Measurements from ENCODE around the gene SAMSN1. TPM values are rescaled to one million over a fixed set of nuclear protein-coding genes. Genes with fewer than 3 reads are reported as not detected.

Gene SAMSN1
- total and polyA plus RNA-seq, 9 donors: 1.3 to 8.0 (median 2.0) TPM

- H3K4me3 ChIP-seq: no peak overlapping the region
- no peak overlapping the region for H3K27ac ChIP-seq
- 84 to 91% (median 89%) methylated on average over 2 of the region's 2 CpGs for WGBS, 3 donors
- intact Hi-C loops (cut with DNase I): no loop called here
- H3K36me3 ChIP-seq: no peaks in the 10 kb centered on the region
- no peaks in the 10 kb centered on the region for H3K9me3 ChIP-seq
- DNase-seq: no peak
- no peaks in the 10 kb centered on the region for H3K27me3 ChIP-seq
- TF ChIP-seq, protein P1, sequence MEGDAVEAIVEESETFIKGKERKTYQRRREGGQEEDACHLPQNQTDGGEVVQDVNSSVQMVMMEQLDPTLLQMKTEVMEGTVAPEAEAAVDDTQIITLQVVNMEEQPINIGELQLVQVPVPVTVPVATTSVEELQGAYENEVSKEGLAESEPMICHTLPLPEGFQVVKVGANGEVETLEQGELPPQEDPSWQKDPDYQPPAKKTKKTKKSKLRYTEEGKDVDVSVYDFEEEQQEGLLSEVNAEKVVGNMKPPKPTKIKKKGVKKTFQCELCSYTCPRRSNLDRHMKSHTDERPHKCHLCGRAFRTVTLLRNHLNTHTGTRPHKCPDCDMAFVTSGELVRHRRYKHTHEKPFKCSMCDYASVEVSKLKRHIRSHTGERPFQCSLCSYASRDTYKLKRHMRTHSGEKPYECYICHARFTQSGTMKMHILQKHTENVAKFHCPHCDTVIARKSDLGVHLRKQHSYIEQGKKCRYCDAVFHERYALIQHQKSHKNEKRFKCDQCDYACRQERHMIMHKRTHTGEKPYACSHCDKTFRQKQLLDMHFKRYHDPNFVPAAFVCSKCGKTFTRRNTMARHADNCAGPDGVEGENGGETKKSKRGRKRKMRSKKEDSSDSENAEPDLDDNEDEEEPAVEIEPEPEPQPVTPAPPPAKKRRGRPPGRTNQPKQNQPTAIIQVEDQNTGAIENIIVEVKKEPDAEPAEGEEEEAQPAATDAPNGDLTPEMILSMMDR (IDR thresholded peaks at IDR 0.05): no peak
- TF ChIP-seq EP300 (IDR thresholded peaks at IDR 0.05): no peak
- TF ChIP-seq POLR2A (IDR thresholded peaks at IDR 0.05): no peak
- H3K4me1 ChIP-seq (ENCODE audit: insufficient read depth): no peaks in the 10 kb centered on the region
Measured at GRCh38 chr21:14530592-14530991, 15.5 kb downstream of the SAMSN1 start.

- Histone ChIP-seq H3K36me3 (no peaks in the 10 kb centered on the region), H3K4me3 (no peak overlapping the region), H3K4me1 (ENCODE audit: insufficient read depth) (no peaks in the 10 kb centered on the region), H3K27me3 (no peaks in the 10 kb centered on the region), H3K9me3 (no peaks in the 10 kb centered on the region), H3K27ac (no peak overlapping the region)
- no peak for DNase-seq
- intact Hi-C loops (cut with DNase I): no loop called here
- 86 to 89% (median 88%) methylated on average over 4 of the region's 4 CpGs for WGBS, 3 donors
- TF ChIP-seq, protein P1 (IDR thresholded peaks at IDR 0.05): no peak
- TF ChIP-seq EP300 (IDR thresholded peaks at IDR 0.05) (no peak), POLR2A (IDR thresholded peaks at IDR 0.05) (no peak)
Measured at GRCh38 chr21:14528815-14529214, 17.3 kb downstream of the SAMSN1 start.

DNA sequence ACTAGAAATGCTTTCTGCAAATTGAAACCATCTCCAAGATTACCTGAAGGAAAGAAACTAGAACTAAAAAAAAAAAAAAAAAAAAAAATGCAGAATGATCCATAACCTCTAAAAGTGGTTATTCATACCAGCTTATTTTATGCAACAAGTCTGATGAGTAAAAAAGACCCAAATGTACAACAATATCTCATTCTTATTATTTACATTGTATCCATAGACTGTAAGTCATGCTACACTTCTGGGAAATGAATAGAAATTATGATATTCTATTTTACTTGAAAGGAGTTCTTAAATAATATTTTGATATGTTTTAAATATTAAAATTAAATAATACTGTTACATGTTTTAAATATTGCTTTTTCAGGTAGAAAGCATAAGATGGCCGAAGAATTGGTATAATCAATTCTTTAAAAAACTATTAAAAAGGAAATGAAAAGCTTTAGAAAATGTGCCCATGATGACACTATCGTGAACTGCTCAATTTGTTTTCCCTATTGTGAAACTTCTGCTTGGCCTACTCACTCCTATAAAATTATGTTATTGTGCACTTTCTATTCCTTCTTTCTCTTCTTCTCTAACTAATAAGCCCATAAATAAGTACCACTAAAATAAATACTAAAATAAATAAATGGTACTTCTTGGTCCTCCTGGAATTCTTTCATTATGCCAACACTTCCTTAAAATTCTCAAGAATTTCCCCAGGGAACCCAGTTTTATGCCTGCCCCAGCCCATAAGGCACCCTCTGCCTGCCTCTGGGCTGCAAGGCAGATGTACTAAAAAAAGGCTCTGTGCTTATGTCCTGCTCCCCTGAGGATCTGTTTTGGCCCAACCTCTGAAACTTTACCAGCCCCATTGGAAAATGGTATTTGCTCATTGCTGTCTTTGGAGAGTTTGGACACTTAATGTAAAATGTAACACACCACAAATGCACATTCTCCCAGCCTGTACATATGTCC lies 18.1 kb downstream of the SAMSN1 start:
- Histone ChIP-seq H3K27ac (no peak overlapping the region), H3K27me3 (no peaks in the 10 kb centered on the region), H3K4me1 (ENCODE audit: insufficient read depth) (no peaks in the 10 kb centered on the region), H3K36me3 (no peaks in the 10 kb centered on the region), H3K4me3 (no peak overlapping the region), H3K9me3 (no peaks in the 10 kb centered on the region)
- TF ChIP-seq POLR2A (IDR thresholded peaks at IDR 0.05) (no peak), EP300 (IDR thresholded peaks at IDR 0.05) (no peak)
- TF ChIP-seq, protein P1 (IDR thresholded peaks at IDR 0.05): no peak
- WGBS, 3 donors: 80 to 87% (median 84%) methylated on average over 2 of the region's 2 CpGs
- no peak for DNase-seq
- intact Hi-C loops (cut with DNase I): no loop called here

GRCh38 chr21:14526836-14527695 lies 19.0 kb downstream of the SAMSN1 start:
- Histone ChIP-seq H3K36me3 (no peaks in the 10 kb centered on the region), H3K9me3 (no peaks in the 10 kb centered on the region), H3K4me1 (ENCODE audit: insufficient read depth) (no peaks in the 10 kb centered on the region), H3K27ac (no peak overlapping the region), H3K27me3 (no peaks in the 10 kb centered on the region), H3K4me3 (no peak overlapping the region)
- TF ChIP-seq POLR2A (IDR thresholded peaks at IDR 0.05): no peak
- no peak for TF ChIP-seq EP300 (IDR thresholded peaks at IDR 0.05)
- TF ChIP-seq, protein P1 (IDR thresholded peaks at IDR 0.05): no peak
- DNase-seq: no peak
- intact Hi-C loops (cut with DNase I): no loop called here
- 66 to 78% (median 72%) methylated on average over 10 of the region's 10 CpGs for WGBS, 3 donors
